ENCODE results near the gene FOXF1. TPM values are rescaled to one million over a fixed set of nuclear protein-coding genes. Genes with fewer than 3 reads are reported as not detected.

FOXF1 gene
- total RNA-seq, 1 experiment from 2014 or later, result not detected

GRCh38 chr16:86533767-86534351 is 23.5 kb downstream of the FOXF1 start:
- Histone ChIP-seq H3K27ac (ENCODE audit: low read length) (no peak overlapping the region), H4K20me1 (ENCODE audit: low read length) (no peaks in the 10 kb centered on the region), H3K4me1 (ENCODE audit: insufficient read depth, low read length) (no peaks in the 10 kb centered on the region), H3K27me3 (ENCODE audit: low read length) (no peaks in the 10 kb centered on the region), H3K9ac (ENCODE audit: low read length) (no peak overlapping the region), H3K4me2 (ENCODE audit: low read length) (no peak overlapping the region), H3K4me3 (ENCODE audit: low read length) (no peak overlapping the region), H3K79me2 (ENCODE audit: low read length) (no peaks in the 10 kb centered on the region), H3K9me3 (ENCODE audit: low read length) (no peaks in the 10 kb centered on the region), H3K36me3 (ENCODE audit: low read depth, low read length) (no peaks in the 10 kb centered on the region), H3K9me2 (replicated peaks; ENCODE audit: low read length) (no peaks in the 10 kb centered on the region), H2AFZ (ENCODE audit: low read length) (no peak overlapping the region), H3F3A (ENCODE audit: low read length, unreplicated experiment) (no peaks in the 10 kb centered on the region)
- ChIA-PET CTCF (no interaction called here), POLR2A (ENCODE audit: unreplicated experiment) (no interaction called here)
- no TSS peak for BruUV-seq (replicated peaks)
- DNase-seq (no peak), ATAC-seq (no peak)
- intact Hi-C loops (cut with micrococcal nuclease), result no loop called here
- TF ChIP-seq EZH2 (IDR thresholded peaks at IDR 0.05; ENCODE audit: low read length, unreplicated experiment) (no peak), CTCF (conservative IDR thresholded peaks at IDR 0.05; ENCODE audit: low read depth, low read length) (no peak), EZH2phosphoT487 (IDR thresholded peaks at IDR 0.05; ENCODE audit: borderline replicate concordance, low read length) (no peak)

- H3K4me1 ChIP-seq (ENCODE audit: insufficient read depth, low read length), result no peaks in the 10 kb centered on the region
- no peaks in the 10 kb centered on the region for H3K27me3 ChIP-seq (ENCODE audit: low read length)
- intact Hi-C loops (cut with micrococcal nuclease), result no loop called here
- no peaks in the 10 kb centered on the region for H3F3A ChIP-seq (ENCODE audit: low read length, unreplicated experiment)
- BruUV-seq (replicated peaks), result no TSS peak
- ATAC-seq (no peak), DNase-seq (no peak)
- no peaks in the 10 kb centered on the region for H3K36me3 ChIP-seq (ENCODE audit: low read depth, low read length)
- no peak overlapping the region for H2AFZ ChIP-seq (ENCODE audit: low read length)
- no peaks in the 10 kb centered on the region for H3K9me2 ChIP-seq (replicated peaks; ENCODE audit: low read length)
- no peak overlapping the region for H3K4me3 ChIP-seq (ENCODE audit: low read length)
- no peak overlapping the region for H3K27ac ChIP-seq (ENCODE audit: low read length)
- POLR2A ChIA-PET (ENCODE audit: unreplicated experiment), result no interaction called here
- H4K20me1 ChIP-seq (ENCODE audit: low read length), result no peaks in the 10 kb centered on the region
- no peaks in the 10 kb centered on the region for H3K9me3 ChIP-seq (ENCODE audit: low read length)
- H3K4me2 ChIP-seq (ENCODE audit: low read length), result no peak overlapping the region
- no peak overlapping the region for H3K9ac ChIP-seq (ENCODE audit: low read length)
- no peaks in the 10 kb centered on the region for H3K79me2 ChIP-seq (ENCODE audit: low read length)
- CTCF ChIA-PET, result no interaction called here
- no peak for TF ChIP-seq CTCF (conservative IDR thresholded peaks at IDR 0.05; ENCODE audit: low read depth, low read length)
- TF ChIP-seq EZH2 (IDR thresholded peaks at IDR 0.05; ENCODE audit: low read length, unreplicated experiment), result no peak
- no peak for TF ChIP-seq EZH2phosphoT487 (IDR thresholded peaks at IDR 0.05; ENCODE audit: borderline replicate concordance, low read length)
These were observed 24.7 kb downstream of the FOXF1 start for GRCh38 chr16:86534779-86535615.

- H3K36me3 ChIP-seq (ENCODE audit: low read depth, low read length), result peaks cover 5% of the 10 kb centered on the region; the same call in 1 of the 2 replicates
- POLR2A ChIA-PET (ENCODE audit: unreplicated experiment), result no interaction called here
- ATAC-seq, result no peak
- no peaks in the 10 kb centered on the region for H3K9me2 ChIP-seq (replicated peaks; ENCODE audit: low read length)
- H3K9me3 ChIP-seq (ENCODE audit: low read length), result no peaks in the 10 kb centered on the region
- H3K4me2 ChIP-seq (ENCODE audit: low read length), result no peak overlapping the region
- BruUV-seq (replicated peaks), result no TSS peak
- H3K79me2 ChIP-seq (ENCODE audit: low read length), result no peaks in the 10 kb centered on the region
- no peak overlapping the region for H3K4me3 ChIP-seq (ENCODE audit: low read length)
- CTCF ChIA-PET, result no interaction called here
- no peak overlapping the region for H2AFZ ChIP-seq (ENCODE audit: low read length)
- no peak overlapping the region for H3K27ac ChIP-seq (ENCODE audit: low read length)
- intact Hi-C loops (cut with micrococcal nuclease), result no loop called here
- H3K27me3 ChIP-seq (ENCODE audit: low read length), result no peaks in the 10 kb centered on the region
- TF ChIP-seq EZH2 (IDR thresholded peaks at IDR 0.05; ENCODE audit: low read length, unreplicated experiment) (no peak), CTCF (conservative IDR thresholded peaks at IDR 0.05; ENCODE audit: low read depth, low read length) (no peak), EZH2phosphoT487 (IDR thresholded peaks at IDR 0.05; ENCODE audit: borderline replicate concordance, low read length) (no peak)
- H3K4me1 ChIP-seq (ENCODE audit: insufficient read depth, low read length), result no peaks in the 10 kb centered on the region
- DNase-seq, result no peak
- H3F3A ChIP-seq (ENCODE audit: low read length, unreplicated experiment), result no peaks in the 10 kb centered on the region
- H3K9ac ChIP-seq (ENCODE audit: low read length), result no peak overlapping the region
- no peaks in the 10 kb centered on the region for H4K20me1 ChIP-seq (ENCODE audit: low read length)
These were observed 26.3 kb downstream of the FOXF1 start for GRCh38 chr16:86536621-86537020.
